HEK293T (cell line): ENCODE results near the gene CMTM3.

Experiments
- FOXA1 ChIP-seq: fragments of 450-650 bp; IDR thresholded peaks from 2 replicates; pipeline ENCODE4 v1.6.1; 2016; ENCODE audit warnings: mild to moderate bottlenecking
- FOXK2 ChIP-seq: fragments of 450-650 bp; IDR thresholded peaks from 2 replicates; pipeline ENCODE4 v1.6.1; 2016; ENCODE audit warnings: mild to moderate bottlenecking
- FOXM1 ChIP-seq: fragments of 450-650 bp; IDR thresholded peaks from 2 replicates; pipeline ENCODE4 v1.6.1; 2017; ENCODE audit warnings: mild to moderate bottlenecking, borderline replicate concordance
- LEF1 ChIP-seq: fragments of 450-650 bp; IDR thresholded peaks from 2 replicates; pipeline ENCODE4 v1.6.1; 2017; ENCODE audit warnings: mild to moderate bottlenecking, borderline replicate concordance
- NFRKB ChIP-seq: fragments of 450-650 bp; IDR thresholded peaks from 2 replicates; pipeline ENCODE4 v1.6.1; 2016; ENCODE audit warnings: mild to moderate bottlenecking, moderate library complexity
- PKNOX1 ChIP-seq: fragments of 450-650 bp; IDR thresholded peaks from 2 replicates; pipeline ENCODE4 v1.6.1; 2016
- SP1 ChIP-seq: fragments of 450-650 bp; IDR thresholded peaks from 2 replicates; pipeline ENCODE4 v1.6.1; 2017
- SUZ12 ChIP-seq: fragments of 450-650 bp; IDR thresholded peaks from 2 replicates; pipeline ENCODE4 v1.6.1; 2016; ENCODE audit warnings: mild to moderate bottlenecking
- TARDBP ChIP-seq: fragments of 450-650 bp; IDR thresholded peaks from 2 replicates; pipeline ENCODE4 v1.6.1; 2016

- TF ChIP-seq SUZ12 (no peak), FOXK2 (no peak), FOXA1 (no peak), LEF1 (no peak), FOXM1 (no peak), TARDBP (no peak), PKNOX1 (no peak), NFRKB (no peak), SP1 (no peak)
These were observed 30.4 kb upstream of the CMTM3 start for GRCh38 chr16:66574081-66574480.
